ENCODE data around the gene RSL1D1. TPM values are rescaled to one million over a fixed set of nuclear protein-coding genes. Genes with fewer than 3 reads are reported as not detected.

Gene RSL1D1
- total and polyA plus RNA-seq, 9 of the 15 experiments (the other 6 are each of a cell fraction or from before 2014, with no cell fraction given): 259 to 753 (median 373) TPM

- TF ChIP-seq ZBTB49 (CRISPR knock-in tag; IDR thresholded peaks at IDR 0.05; ENCODE audit: borderline replicate concordance) (no peak), HNRNPUL1 (IDR thresholded peaks at IDR 0.05; ENCODE audit: low read length) (no peak), CAMTA2 (CRISPR knock-in tag; conservative IDR thresholded peaks at IDR 0.05) (no peak), SIN3A (IDR thresholded peaks at IDR 0.05; ENCODE audit: borderline replicate concordance in 2 of 2, control insufficient read depth in 1 of 2, low read depth in 2 of 2, low read length in 2 of 2) (no peak), REST (IDR thresholded peaks at IDR 0.05; ENCODE audit: borderline replicate concordance) (no peak), REST (CRISPR knock-in tag; IDR thresholded peaks at IDR 0.05; ENCODE audit: low read depth) (no peak), ZNF668 (CRISPR knock-in tag; IDR thresholded peaks at IDR 0.05) (no peak), TEAD4 (IDR thresholded peaks at IDR 0.05; ENCODE audit: low read length) (0 out of 2 replicates have a peak, but pooled peaks have one; percentile 0), TEAD4 (CRISPR knock-in tag; IDR thresholded peaks at IDR 0.05; ENCODE audit: borderline replicate concordance) (no peak), TRIM25 (IDR thresholded peaks at IDR 0.05; ENCODE audit: borderline replicate concordance) (no peak), CSDE1 (IDR thresholded peaks at IDR 0.05) (peak in 1 of 2 experiments; percentile 67; a peak in 2 of 4 replicates), GATAD2B (IDR thresholded peaks at IDR 0.05; ENCODE audit: borderline replicate concordance) (peak; percentile 93)
Observed at GRCh38 chr16:11797166-11797956, 54.0 kb downstream of the RSL1D1 start, which contains the start of gene ZC3H7A (continued).

All from K562 (cell line).